ENCODE data around the gene TNRC18.
A peak's percentile ranks its signal among the peaks of the same experiment; 100 is the strongest.
"Not testable (repeated sequence)": the region's sequence is repeated elsewhere in the genome, so short reads cannot be mapped to it uniquely, and the experiment has no call there.

Gene TNRC18, protein sequence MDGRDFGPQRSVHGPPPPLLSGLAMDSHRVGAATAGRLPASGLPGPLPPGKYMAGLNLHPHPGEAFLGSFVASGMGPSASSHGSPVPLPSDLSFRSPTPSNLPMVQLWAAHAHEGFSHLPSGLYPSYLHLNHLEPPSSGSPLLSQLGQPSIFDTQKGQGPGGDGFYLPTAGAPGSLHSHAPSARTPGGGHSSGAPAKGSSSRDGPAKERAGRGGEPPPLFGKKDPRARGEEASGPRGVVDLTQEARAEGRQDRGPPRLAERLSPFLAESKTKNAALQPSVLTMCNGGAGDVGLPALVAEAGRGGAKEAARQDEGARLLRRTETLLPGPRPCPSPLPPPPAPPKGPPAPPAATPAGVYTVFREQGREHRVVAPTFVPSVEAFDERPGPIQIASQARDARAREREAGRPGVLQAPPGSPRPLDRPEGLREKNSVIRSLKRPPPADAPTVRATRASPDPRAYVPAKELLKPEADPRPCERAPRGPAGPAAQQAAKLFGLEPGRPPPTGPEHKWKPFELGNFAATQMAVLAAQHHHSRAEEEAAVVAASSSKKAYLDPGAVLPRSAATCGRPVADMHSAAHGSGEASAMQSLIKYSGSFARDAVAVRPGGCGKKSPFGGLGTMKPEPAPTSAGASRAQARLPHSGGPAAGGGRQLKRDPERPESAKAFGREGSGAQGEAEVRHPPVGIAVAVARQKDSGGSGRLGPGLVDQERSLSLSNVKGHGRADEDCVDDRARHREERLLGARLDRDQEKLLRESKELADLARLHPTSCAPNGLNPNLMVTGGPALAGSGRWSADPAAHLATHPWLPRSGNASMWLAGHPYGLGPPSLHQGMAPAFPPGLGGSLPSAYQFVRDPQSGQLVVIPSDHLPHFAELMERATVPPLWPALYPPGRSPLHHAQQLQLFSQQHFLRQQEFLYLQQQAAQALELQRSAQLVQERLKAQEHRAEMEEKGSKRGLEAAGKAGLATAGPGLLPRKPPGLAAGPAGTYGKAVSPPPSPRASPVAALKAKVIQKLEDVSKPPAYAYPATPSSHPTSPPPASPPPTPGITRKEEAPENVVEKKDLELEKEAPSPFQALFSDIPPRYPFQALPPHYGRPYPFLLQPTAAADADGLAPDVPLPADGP (N-terminal part only)

GRCh38 chr7:5423306-5423975 lies at the start of gene TNRC18:
Gene TNRC18, minus strand, starts transcription at chr7:5423834. Its CDS starts 2,588 bp downstream, at chr7:5421246.
- DNase-seq = peak; percentile 61

- DNase-seq = no peak
Observed at GRCh38 chr7:5472432-5473315, 49.0 kb upstream of the TNRC18 start.

DNA sequence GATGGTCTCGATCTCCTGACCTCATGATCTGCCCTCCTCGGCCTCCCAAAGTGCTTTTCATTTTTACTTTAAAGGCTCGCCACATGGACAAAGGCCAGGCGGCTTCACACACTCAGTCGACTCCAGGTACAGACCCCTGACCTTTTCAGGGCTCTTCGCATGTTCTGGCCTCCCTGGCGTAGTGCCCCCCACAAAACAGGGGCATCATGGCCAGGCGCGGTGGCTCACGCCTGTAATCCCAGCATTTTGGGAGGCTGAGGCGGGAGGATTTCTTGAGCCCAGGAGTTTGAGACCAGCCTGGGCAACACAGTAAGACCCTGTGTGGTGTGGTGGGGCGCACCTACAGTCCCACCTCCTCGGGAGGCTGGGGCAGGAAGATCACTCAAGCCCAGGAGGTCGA lies 48.0 kb upstream of the TNRC18 start:
- DNase-seq = not testable (repeated sequence)

DNA sequence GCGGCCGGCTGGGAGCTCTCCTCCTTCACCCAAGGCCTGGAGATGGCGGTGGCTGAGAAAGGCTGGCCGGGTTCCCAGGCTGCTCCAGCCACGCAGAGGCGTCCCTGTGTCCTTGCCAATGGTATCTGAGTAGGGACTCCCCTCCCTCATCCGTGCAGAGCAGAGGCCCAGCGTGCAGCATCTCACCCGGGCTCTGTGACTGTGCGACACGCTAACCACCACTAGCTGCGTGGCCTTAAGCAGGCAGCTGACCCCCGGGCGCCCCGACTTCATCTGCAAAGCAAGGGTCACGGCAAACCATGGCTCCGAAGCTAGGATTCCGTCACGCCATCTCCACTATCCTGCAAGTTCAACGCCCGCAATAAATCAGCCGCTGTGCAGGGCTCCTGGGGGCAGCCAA lies 47.2 kb upstream of the TNRC18 start:
- no peak for DNase-seq

DNA sequence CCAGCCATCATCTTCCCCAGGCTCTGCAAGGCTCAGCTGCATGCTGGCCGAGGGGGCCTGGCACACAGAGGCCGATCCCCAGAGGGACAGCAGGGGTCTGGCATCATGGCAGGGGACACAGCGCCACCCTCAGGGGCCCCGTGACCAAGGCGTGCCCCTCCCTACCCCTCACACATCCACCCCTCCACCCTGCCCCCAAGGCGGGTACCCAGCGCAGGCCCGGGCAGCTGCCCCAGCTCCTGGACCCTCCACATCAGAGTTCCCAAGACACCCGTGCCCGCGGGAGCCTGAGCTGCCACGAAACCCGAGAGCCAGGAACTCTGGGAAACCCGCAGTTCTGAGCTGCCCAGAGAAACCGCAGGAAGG lies 46.5 kb upstream of the TNRC18 start:
- DNase-seq = no peak

GRCh38 chr7:5469375-5470166 lies 45.9 kb upstream of the TNRC18 start:
- DNase-seq = no peak

- no peak for DNase-seq
Observed at GRCh38 chr7:5467645-5468044, 44.0 kb upstream of the TNRC18 start.

- no peak for DNase-seq
Observed at GRCh38 chr7:5466551-5466950, 42.9 kb upstream of the TNRC18 start.

DNA sequence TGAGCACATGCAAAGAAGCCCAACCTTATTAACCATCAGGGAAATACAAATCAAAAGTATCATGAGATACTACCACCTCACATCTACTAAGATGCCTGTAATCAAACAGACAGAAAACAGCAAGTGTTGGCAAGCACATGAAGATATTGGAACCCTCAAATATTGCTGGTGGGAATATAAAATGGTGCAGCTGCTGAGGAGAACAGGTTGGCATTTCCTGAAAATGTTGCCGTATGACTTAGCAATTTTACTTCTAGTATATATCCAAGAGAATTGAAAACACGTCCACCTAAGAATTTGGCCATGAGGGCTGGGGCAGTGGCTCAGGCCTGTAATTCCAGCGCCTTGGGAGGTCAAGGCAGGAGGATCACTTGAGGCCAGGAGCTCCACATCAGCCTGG lies 39.4 kb upstream of the TNRC18 start:
- DNase-seq = no peak

DNA sequence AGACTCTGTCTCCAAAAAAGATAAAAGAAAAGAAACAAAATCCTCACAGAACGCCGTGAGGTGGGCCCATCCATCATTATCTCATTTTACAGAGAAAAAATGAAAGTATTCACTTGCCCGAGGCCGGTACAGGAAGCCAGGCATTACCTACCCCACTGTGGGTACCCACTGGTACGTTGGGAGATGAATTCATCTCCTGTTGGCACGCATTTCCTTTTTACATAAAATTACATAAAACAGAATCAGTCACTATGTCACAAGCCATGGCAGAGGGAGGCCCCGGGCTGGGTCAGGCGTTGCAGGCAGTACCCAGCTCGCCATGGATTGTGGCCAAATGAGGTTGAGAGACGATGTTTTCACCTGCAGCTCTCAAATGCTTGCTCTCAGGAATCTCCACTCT lies 38.6 kb upstream of the TNRC18 start:
- DNase-seq = no peak

DNA sequence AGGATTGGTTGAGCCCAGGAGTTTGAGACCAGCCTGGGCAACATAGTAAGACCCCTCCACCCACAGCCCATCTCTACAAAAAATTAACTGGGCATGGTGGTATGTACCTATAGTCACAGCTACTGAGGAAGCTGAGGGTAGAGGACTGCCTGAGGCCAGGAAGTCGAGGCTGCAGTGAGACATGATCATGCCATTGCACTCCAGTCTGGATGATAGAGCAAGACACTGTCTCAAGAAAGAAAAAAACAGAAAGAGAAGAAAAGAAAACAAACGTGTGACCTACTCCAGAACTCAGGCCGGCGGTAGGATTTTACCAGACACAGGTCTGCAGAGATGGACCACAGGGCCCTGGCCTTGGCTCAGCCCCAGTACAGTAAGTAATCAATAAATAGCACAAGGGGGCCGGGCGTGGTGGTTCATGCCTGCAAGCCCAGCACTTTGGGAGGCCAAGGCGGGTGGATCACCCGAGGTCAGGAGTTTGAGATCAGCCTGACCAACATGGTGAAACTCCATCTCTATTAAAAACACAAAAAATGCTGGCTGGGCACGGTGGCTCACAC lies 35.4 kb upstream of the TNRC18 start:
- no peak for DNase-seq

DNA sequence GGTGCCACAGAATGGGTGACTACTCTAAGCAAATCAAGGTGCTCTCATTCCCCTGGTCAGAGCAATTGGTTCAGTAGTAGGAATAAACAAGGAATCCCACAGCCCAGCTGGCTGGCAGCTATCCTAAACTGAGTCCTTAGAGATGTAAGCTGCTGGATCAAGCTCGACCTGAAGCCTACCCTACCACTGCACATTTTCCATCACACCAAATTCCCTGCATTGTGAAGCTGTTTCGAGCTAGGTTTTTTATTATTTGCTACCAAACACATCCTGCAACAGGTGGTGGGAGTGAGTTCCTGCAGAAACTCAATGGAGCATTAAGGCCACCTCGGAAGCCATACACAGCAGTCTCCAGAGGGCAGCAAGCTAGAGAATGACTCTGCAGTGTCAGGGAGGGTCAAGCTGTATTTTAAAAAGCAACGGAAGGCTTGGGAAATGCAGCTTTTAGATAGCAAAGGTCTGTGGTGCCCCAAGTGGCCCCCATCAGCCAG lies 33.7 kb upstream of the TNRC18 start:
- DNase-seq = no peak

- no peak for DNase-seq
Observed at GRCh38 chr7:5456409-5456808, 32.8 kb upstream of the TNRC18 start.

GRCh38 chr7:5455581-5456219 lies 32.1 kb upstream of the TNRC18 start:
- no peak for DNase-seq

- DNase-seq = no peak
Observed at GRCh38 chr7:5455175-5455574, 31.5 kb upstream of the TNRC18 start.

DNA sequence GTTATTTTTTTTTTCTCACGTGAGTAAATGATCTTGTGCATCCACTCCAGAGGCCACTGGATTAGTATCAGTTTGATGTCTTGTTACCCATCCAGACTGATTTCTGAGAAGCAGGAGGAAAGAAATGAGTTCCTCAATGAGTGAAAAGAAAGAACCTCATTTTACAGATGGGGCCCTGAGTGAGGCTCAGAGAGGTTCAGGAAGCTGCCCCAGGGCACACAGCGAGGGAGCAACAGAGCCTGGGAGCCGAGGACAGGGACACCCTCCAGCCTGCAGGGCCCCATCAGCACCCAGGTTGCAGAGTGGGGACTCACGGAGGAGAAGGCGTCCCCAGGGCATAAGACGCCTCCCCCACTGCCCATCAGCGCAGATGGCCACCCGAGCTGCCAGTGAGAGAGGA lies 30.9 kb upstream of the TNRC18 start:
- DNase-seq = no peak

DNA sequence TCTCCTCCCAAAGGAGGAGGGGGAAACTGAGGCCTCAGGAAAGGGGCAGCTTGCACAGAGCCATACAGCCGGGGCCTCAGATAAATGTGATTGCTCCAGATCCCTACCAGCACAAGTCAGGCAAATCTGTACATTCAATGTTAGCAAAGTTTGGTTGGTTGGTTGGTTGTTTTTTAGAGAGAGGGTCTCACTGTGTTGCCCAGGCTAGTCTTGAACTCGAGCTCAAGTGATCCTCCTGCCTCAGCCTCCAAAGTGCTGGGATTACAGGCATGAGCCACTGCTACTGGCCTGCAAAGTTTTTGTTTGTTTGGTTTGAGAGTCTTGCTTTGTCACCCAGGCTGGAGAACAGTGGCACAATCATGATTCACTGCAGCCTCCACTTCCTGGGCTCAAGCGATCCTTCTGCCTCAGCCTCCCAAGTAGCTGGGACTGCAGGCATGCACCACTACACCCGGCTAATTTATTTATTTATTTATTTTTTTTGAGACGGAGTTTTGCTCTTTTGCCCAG lies 30.0 kb upstream of the TNRC18 start:
- no peak for DNase-seq

- no peak for DNase-seq
Observed at GRCh38 chr7:5452937-5453540, 29.4 kb upstream of the TNRC18 start.

GRCh38 chr7:5452470-5452899 lies 28.9 kb upstream of the TNRC18 start:
- DNase-seq = no peak

Measured in activated CD8-positive, alpha-beta memory T cell treated with anti-CD3 and anti-CD28 coated beads for 24 hours (primary cell).